HG02798 (cell line): ENCODE results near the gene SPATS2L.

ENCODE experiments used
- ATAC-seq: cut with Tn5 transposase; IDR thresholded peaks from one replicate; pipeline ENCODE4 v1.9.1; 2021; ENCODE audit warnings: mild to moderate bottlenecking; ENCODE audit not compliant: unreplicated experiment, poor library complexity

SPATS2L gene

DNA sequence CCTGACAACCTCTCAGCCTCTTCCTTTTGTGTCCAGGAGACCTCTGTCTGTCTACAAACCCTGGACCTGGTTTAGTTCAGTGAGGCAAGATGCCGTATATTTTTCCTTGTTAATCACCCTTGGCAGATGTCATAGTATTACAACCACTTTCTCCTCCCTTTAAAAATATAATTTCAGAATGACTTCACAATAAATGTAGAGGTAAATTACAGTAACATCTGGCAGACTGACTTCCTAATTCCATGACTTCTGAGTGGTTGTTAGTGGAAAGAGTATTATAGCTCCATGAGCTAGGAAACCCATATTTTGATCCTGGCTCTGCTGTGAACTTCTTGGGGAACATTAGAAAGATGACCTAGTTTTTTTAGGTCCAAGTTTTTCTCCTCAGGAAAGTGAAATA, 39.5 kb downstream of the SPATS2L start:
- no peak for ATAC-seq

DNA sequence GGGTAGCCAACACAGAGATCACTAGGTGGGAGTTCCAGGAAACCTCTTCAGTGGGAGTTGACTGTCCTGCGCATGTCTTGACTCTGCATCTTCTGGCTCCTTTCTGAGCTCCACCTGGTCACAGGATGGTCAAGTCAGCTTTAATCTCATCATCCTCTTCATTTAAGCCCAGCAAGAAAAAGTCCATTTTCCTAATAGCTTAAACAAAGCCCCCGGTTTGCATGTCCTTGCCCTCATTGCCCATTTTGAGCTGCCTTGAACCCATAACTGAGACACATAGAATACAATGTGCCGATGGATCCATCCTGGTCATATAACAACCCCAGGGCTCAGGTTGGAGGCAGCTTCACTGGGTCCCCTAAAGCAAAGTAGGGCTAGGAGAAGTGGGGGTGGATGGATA, 40.8 kb downstream of the SPATS2L start:
- no peak for ATAC-seq

DNA sequence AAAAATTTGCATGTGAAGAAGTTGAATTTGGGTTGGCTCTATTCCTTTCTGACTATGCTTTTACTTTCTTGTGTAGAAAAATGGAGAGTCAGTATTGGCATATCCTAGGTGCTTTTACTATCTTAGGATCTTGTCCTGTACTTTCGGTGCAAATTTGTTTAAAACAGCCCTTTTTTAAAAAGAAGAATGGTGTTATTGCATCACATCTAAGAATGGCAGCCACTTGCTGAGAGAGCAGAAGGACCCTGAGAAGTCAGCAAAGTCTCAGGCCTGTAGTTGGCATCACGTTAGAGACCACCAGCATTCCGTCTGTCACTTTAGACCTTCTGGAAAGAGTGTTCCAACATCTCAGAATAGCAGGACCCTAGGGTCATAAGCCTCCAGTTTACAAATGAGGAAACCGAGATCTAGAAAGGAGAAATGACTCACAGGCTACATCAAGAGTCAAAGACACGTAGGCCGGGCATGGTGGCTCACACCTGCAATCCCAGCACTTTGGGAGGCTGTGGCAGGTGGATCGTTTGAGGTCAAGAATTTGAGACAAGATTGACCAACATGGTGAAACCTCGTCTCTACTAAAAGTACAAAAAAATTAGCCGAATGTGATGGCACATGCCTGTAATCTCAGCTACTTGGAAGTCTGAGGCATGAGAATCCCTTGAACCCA, 42.5 kb downstream of the SPATS2L start:
- no peak for ATAC-seq

DNA sequence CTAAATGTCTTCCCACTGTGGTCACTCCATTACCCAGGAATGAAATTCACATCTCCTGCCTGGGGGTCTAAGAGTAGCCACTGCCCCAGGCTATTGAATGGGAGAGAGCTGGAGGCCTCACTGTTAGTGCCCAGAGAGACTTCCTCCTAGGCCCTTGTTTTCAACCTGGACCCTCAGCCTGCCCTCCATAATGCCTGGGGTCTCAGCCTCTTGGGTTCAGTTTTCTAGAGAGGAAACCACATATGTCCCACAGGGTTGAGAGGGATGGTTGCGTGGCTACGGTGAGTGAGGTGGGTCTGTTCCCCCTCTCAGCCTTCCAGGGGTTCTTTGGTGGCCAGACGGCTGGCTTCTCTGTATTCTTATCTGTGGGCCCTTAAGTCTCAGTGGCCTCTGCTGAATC, 43.4 kb downstream of the SPATS2L start:
- ATAC-seq = no peak

DNA sequence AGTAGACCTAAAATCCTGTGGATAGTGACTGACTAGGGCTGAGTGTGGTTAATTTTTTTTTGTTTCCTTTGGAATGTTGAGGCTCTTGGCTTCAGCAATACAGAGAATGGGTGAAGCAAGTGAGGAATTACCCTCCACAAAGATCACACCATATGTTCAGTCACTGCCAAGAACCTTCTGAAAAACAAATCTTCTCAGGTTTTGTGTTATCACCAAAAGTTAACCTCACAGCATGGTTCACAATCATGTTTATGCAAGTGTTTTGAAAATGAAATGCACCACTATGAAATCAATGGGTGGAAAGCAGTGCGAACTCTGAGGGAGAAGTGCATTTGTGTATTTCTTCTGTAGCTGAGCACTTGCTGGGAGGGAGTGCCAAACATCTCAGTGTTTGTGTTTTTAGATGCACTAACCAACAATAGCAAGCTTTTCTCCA, 44.4 kb downstream of the SPATS2L start:
- no peak for ATAC-seq

DNA sequence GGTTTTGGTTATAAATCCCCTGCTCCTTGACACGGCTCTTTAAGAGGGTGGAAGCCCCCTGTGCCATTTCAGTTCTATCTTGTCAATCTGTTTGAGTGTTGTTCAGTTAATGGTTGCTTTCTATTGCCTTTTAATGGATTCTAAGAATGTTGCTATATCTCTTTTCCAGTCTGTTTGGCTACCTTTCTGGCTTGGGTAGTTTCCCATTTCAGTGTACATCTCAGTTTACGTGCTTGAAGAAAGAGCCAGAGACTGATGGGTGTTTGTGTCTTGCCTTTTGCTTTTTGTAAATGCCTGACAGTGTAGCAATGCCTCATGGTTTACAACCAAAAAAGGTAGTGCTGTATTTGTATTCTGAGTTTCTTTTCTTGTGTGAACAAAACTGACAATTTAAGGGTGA, 45.3 kb downstream of the SPATS2L start:
- ATAC-seq = no peak

DNA sequence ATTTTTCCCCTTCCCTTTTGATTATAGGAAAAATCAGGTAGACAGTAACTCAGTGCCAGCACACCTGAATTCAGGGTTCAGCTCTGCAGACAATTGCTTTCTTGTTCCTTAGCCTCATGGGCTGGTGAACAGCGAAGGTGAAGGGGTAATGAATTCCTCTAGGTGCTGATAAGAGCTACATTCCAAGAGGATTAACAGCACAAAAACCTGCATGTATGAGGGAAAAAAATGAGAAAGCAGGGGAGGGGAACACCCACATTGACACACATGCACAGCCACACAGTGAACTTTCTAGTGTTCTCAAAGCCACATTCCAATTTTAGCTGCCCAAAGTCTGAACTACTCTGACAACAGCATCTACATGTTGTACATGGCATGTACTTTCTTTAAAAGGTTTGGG, 46.1 kb downstream of the SPATS2L start:
- ATAC-seq = no peak

DNA sequence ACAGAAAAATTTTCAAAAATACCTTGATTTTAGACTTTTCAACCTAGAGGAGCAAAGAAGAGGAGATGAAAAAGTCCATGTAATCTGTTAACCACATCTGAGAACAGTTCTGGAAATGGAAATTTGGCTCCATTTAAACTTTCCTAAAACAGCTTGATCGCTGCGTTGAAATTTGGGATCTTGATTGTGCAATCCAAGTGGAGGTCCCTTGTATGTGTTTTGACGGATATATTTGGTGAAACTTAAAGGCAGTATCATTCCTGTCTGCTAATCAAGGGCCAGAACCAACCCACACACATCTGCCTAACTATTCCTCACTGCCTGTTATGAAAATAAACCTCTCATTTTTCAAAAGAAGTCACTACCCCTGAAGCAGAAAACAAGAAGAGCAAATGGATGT, 46.6 kb downstream of the SPATS2L start:
- no peak for ATAC-seq

DNA sequence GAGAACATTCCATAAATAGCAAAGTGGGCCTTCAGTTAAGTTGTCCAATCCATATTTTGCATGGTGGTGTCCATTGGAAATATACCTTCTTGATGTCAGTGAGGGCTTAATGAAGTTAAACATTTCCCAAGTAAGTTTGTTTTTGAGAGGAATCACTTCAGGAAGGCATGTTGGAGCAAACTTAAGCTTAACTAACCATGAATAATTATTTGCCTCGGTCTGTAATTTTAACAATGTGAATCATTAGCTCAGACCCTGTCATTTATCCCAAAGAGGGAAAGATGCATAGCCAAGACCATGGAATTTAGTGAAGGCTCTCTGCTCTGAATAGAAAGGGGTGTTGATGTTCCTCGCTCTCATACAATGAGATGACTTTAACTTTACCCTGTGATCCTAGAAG, 47.4 kb downstream of the SPATS2L start:
- no peak for ATAC-seq

DNA sequence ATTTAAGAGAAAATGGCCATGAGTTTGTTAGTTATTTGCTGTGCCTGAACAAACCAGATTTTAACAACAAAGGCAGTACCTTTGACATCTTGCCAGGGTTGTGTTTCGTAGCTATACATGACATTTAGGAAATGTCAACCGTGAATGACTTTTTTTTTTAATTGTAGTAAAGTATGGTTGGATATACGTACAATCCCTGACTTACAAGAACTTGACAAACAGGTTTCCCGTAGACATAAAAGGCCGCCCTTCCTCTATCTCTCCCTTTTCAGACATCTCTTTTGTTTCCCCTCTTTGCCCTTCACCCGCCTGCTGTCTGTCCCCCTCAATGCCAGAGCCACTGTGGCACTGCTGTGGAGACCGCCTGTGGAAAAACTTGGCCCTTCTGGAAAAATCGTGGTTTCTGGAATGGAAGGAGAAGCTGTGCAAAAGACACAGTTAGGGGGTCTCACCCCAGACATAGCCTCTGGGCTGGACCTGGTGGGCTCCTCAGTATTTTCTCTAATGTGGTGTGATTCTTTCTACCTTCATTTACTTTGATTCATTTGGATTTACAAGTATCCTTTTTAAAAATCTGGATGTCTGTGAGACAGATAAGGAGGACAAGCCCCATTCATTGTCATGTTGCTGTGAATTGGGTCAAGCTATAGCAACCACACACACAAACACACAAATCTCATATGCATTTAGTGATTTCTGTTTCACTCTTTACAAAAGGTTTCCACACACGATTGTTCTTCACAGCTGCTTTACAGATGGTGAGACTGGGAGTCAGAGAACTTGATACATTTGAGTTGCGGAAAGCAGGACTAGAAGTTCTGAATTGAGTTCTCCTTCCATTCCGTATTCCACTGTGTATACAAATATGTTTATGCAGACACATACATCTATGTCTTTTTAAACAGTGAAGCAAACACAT, 48.6 kb downstream of the SPATS2L start:
- no peak for ATAC-seq

DNA sequence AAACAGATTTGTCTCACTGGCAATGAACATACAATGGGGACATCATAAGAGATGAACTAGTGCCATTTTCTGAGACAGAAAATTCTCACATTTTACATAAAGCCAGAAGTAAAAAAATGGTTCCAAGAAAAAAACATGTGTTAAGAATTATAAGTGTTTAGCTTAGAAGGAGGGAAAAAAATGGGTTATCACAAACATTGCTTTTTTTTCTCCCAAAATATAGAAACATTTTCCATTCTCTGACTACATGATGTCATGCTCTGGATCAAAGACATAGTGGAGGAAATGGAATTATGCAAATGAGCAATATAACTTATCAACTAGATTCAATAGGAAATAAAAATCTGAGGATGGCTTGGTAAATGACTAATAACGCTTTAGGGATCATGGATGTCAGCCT, 49.8 kb downstream of the SPATS2L start:
- ATAC-seq = no peak

DNA sequence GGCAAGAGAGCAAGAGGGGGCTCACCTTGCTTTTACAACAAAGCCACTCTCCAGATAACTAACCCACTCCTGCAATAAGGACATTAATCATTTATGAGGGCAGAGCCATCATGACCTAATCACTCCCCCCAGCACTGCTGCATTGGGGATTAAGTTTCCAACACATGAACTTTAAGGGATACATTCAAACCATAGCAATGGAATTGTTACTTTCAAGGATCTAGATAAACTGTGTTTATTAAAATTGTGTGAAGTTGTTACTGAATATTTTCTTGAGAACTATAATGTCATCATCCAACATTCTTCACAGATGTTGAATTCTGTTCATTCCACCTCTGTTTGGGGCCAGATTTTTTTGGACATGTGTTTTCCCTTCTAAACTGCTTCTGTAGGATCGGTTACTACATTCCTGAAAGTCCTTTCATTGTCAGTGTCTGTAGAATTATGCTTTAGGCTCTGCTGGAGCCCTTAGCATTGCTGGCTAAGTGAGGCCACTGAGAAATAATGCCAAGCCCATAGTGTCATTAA, 50.4 kb downstream of the SPATS2L start:
- ATAC-seq = no peak

DNA sequence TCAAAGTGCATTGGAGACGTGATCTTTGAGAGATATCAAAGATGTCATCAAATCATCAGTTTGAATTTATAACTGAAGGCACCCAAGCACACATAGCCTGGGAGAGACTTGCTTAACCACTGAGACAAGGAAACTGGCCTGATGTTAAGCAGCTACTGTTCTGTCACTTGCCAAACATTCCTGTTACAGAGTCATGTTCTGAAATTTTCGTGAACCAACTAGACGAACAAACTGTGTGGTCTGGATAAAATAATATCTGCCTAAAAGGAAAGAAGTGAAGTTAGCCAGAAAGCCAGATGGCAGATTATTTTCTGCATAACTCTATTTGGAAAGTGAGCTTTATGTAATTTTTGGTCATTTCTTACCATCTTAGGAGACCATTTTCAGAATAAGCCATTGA, 51.4 kb downstream of the SPATS2L start:
- ATAC-seq = no peak

DNA sequence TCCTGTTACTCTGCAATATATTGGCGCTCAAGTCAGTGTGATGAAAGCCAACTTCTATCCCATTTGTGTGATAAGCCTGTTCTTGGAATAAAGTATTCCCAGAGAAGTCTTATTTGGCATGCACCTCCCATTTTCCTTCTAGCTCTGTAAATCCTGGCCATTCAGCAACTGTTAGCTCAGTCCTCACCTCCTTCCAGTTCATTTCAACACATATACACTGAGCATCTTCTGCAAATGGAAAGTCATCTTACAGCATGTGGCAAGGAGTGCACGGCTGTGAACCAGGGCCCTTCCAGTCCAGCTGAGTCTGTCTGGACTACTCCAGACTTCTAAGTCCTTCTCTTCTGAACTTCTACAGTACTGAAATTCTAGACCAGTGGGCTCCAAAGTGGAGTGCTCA, 53.1 kb downstream of the SPATS2L start:
- ATAC-seq = no peak

DNA sequence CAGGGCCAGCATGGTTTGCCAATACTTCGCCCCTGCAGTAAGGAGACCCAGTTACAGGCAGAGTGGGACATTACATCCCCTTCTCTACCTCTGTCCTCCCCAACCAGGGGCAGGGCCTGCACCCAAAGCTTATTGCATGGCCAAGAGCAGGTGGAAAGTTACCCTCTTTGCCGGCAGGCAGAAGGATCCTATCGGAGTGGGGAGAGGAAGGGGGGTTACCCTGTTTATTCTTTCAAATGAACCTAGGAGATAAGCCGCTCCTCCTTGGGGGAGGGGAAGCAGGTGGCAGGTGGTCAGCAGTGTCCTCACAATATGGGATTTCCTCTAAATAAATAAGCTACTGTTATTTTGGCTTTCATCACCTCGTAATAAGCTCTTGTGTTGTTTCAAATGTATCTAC, 53.9 kb downstream of the SPATS2L start:
- no peak for ATAC-seq

DNA sequence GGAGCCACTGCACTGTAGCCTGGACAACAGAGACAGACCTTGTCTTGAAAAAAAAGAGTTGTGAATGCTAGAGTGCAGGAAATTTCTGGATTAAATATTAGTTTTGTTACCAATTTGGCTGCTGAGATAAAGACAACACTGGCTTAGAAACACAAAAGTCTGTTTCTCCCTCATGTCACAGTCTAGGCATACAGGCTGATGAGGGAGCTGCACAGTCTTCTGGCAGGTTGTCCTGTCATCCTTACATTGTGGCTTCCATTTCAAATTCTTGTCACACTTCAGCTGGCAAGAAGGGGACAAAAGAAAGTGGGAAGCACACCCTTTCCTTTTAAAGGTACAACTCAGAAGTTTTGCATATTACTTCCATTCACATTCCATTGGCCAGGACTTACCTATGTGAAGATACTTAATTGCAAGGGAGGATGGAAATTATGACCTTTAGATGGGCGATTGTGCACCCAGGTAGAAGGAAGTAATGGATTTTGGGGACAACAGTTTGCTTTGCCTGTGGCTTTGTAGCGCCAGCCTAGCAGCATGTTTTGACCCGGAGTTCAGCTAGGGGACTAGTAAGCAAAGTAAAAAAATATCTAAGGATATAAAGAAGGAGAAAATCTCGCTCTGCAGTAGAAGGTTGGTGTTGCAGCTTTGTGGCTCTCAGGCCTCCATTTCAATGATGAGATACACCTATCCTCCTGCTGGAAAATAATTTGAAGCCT, 55.9 kb downstream of the SPATS2L start:
- no peak for ATAC-seq

DNA sequence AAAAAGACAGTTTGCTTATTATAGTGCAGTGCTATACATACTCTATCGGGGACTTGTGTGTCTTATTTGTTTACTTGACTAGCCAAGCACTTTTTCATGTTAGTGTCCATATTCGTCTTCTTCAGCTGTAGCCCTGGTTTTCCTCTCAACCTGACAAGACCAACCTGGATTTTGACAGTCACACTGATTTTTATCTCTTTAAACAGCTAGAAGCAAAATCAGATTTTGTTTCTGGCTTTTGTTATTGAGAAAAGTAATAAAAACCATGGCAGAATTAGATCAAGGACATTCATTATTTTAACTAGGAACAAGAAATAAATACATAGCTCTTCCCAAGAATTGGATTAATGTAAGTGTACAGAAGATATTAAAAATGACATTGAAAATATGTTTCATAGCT, 56.8 kb downstream of the SPATS2L start:
- ATAC-seq = no peak

DNA sequence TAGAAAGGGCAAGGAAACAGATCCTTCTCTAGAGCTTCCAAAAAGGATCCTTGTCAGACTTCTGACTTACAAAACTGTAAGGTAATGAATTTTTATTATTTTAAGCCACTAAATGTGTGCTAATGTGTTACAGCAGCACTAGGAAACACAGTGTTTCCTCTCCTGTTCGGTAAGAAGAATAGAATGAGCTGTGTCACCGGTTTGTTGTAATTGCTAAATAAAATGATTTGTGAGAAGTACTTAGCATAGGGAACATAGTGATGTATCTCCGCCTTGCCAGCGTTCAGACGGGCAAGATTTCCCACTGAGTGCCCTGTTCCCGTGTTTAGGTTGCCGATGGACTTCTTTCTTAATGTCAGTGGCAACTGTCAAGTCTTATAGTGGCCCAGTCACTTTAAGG, 57.6 kb downstream of the SPATS2L start:
- no peak for ATAC-seq

DNA sequence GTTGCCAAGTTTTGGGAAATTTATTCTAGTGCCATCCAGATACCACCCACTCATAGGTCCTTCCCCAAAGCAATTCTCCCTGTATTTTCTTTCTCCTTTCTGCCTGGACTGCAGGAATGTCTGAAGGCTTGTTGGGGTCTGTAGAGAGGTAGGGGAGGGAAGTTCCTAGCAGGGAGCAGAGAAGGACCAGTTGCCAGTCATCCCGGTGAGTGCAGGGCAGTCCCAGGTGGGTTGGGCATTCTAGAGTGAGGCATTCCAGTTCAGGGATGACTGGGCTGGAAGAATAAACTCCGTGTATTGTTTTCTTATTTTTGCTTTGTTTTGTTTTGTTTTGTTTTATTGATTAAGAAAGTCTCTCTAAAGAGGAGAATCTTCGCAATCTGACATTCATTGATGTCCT, 58.1 kb downstream of the SPATS2L start:
- ATAC-seq = no peak

DNA sequence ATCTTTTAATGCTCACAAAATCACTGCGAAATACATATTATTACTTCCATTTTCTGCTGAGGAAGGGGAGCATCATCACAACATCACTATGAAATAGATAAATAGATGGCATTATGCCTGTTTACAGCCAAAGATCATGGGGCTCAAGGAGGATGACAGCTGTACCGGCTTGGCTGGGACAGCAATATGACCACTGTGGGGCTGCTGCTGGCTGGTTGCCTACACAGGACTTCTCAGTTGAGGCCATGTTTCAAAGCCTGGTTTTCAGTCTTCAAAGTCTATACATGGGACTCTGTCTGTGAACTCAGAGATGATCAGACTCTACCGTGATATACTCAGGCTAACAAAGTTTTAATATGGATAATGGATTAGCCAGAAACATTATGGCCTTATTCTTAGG, 58.7 kb downstream of the SPATS2L start:
- no peak for ATAC-seq

DNA sequence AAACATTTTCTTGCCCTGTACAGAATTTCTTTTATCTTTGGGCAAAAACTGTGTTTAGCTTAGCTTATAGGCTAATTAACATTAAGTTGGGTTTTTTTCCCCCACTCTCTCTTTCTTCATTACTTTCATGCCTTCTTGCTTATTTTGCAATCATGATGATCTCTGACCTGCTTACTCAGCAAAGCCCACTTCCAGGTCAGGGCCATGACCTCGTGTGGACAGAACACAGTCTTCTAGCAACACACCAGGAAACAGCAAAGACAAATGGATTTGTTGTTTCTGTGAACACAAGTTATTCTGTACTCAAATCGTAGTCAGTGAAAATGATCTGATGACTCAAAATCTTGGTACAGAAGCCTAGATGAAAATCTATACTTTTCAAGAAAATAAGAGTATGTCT, 60.7 kb downstream of the SPATS2L start:
- no peak for ATAC-seq
